Liver (tissue), 3 donors: ENCODE data around the gene SELENOF.

Experiments used
- CTCF ChIP-seq: fragments of 150-350 bp; IDR thresholded peaks from 2 replicates; pipeline ENCODE4 v1.5.1; 2017; ENCODE audit warnings: improper control_type of control experiment, low read depth, low read length; ENCODE audit not compliant: missing input control
- EGR1 ChIP-seq, 2 donors: IDR thresholded peaks; 2 replicates each; pipeline ENCODE4 v1.6.1; 2016 to 2018; ENCODE audit warnings: antibody characterized with exemption in 2 of 2, low read depth in 2 of 2
- JUND ChIP-seq, 2 donors: IDR thresholded peaks; 2 replicates each; pipeline ENCODE4 v1.6.1; 2016; ENCODE audit warnings: antibody characterized with exemption in 2 of 2
- RAD21 ChIP-seq, 2 donors: IDR thresholded peaks; 2 replicates each; pipeline ENCODE4 v1.6.1; 2016; ENCODE audit warnings: antibody characterized with exemption in 2 of 2, mild to moderate bottlenecking in 2 of 2
- REST ChIP-seq: IDR thresholded peaks from 2 replicates; pipeline ENCODE4 v1.6.1; 2016; ENCODE audit warnings: antibody characterized with exemption, mild to moderate bottlenecking
- donor health status: healthy.
- donor health status: healthy.

- TF ChIP-seq RAD21 (IDR thresholded peaks at IDR 0.05) (no peak), CTCF (no peak), REST (no peak), EGR1 (IDR thresholded peaks at IDR 0.05; ENCODE audit: low read depth in 2 of 2) (no peak), JUND (IDR thresholded peaks at IDR 0.05) (no peak)
These were observed 59.6 kb downstream of the SELENOF start for GRCh38 chr1:86854352-86854751.
